Measurements from ENCODE around the gene AK1.

The AK1 gene

DNA sequence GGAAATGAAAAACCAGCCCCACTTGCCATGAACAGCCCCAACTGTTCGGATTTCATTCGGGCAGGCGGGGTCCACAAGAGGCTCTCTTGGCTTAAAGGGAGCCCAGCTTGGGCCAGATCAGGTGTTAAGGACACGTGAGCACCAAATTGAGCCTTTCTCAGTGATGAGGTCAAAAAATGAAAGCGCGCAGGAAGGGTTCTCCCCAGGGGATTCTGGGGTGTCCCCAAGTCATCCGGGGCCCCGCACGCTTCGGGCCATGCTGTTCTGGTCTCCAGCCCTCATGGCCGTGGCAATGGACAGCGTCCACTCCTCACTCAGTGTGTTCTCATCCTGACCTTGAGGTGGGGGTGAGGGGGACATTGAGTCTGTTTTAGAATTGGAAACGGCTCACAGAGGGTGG lies 10.9 kb downstream of the AK1 start:
- Histone ChIP-seq H3K14ac (ENCODE audit: low read length in 2 of 2) (no peak overlapping the region), H2AFZ (ENCODE audit: low read depth, low read length) (no peak overlapping the region), H2BK5ac (ENCODE audit: low read depth, low read length, poor library complexity, severe bottlenecking) (no peak overlapping the region), H3K27me3 (ENCODE audit: control insufficient read depth in 1 of 2, insufficient read depth in 1 of 2, low read length in 2 of 2) (no peaks in the 10 kb centered on the region), H4K8ac (ENCODE audit: low read length) (no peak overlapping the region), H2BK12ac (ENCODE audit: low read length in 2 of 2) (no peak overlapping the region), H3K9me3 (ENCODE audit: control insufficient read depth, low read length) (no peaks in the 10 kb centered on the region), H3K18ac (ENCODE audit: low read depth in 1 of 2, low read length in 2 of 2) (no peak overlapping the region), H3K27ac (ENCODE audit: low read length, poor library complexity, severe bottlenecking) (no peak overlapping the region), H3K79me1 (replicated peaks; ENCODE audit: low read length, poor library complexity, severe bottlenecking) (no peaks in the 10 kb centered on the region), H3K4me3 (ENCODE audit: insufficient read depth in 1 of 2, low read depth in 1 of 2, low read length in 2 of 2) (no peak overlapping the region), H2BK120ac (ENCODE audit: low read depth, low read length) (no peak overlapping the region), H2BK15ac (ENCODE audit: low read depth, poor library complexity, severe bottlenecking) (no peak overlapping the region), H2AK5ac (ENCODE audit: low read length, severe bottlenecking) (no peak overlapping the region), H3K23ac (ENCODE audit: low read length in 2 of 2) (no peak overlapping the region), H3K36me3 (ENCODE audit: control insufficient read depth in 1 of 2, insufficient read depth in 2 of 2, low read depth in 1 of 2, low read length in 2 of 2) (peaks cover 47 to 58% of the 10 kb centered on the region in 2 experiments), H4K91ac (ENCODE audit: low read length) (no peak overlapping the region), H3K4ac (ENCODE audit: low read depth in 1 of 2, low read length in 2 of 2) (no peak overlapping the region), H3K4me2 (ENCODE audit: low read length, poor library complexity, severe bottlenecking) (no peak overlapping the region), H3K9ac (ENCODE audit: low read length) (no peak overlapping the region), H3K4me1 (ENCODE audit: control insufficient read depth, insufficient read depth, low read depth, low read length) (peaks cover 20% of the 10 kb centered on the region)
- WGBS: 97% methylated on average over 13 of the region's 13 CpGs
- DNase-seq: no peak

DNA sequence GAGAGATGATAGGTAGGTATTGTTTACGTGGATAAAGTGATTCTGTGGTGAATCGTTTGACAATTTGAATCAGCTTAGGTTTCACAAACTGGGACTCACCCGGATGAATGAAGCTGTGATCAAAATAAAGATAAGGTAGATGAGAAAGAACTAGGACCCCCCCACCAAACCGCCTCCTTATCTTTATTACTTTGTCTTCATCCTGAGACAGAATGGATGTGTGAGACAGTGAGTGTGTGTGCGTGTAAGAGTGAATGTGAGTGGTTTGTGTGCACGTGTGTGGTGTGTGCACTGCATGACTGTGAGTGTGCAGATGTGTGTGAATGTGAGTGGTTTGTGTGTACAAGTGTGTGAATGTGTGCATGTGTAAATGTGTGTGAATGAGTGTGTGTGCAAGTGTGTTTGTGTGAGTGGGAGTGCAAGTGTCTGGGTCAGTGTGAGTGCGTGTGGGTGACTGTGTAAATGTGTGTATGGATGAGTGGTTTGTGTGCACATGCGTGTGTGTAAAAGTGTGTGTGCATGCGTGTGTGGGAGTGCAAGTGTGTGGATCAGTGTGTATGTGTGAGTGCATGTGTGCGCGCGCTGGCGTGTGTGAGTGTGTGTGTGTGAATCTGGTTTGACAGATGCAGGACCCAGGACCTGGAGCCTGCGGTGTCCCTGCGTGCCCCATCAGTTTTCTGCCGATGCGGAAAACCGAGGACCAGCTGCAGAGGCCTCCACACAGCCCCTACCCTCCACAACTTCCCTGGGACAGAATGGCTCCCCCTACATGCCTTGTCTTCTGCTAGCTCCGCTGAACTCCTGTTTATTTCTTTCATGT lies 11.6 kb downstream of the AK1 start:
- Histone ChIP-seq H4K91ac (ENCODE audit: low read length) (peak overlapping the region; percentile 0), H3K4me2 (ENCODE audit: low read length, poor library complexity, severe bottlenecking) (no peak overlapping the region), H3K9ac (ENCODE audit: low read length) (no peak overlapping the region), H2BK120ac (ENCODE audit: low read depth, low read length) (no peak overlapping the region), H3K18ac (ENCODE audit: low read depth in 1 of 2, low read length in 2 of 2) (peak overlapping the region in 1 of 2 experiments; percentile 58), H2BK5ac (ENCODE audit: low read depth, low read length, poor library complexity, severe bottlenecking) (no peak overlapping the region), H3K14ac (ENCODE audit: low read length in 2 of 2) (no peak overlapping the region), H3K27me3 (ENCODE audit: control insufficient read depth in 1 of 2, insufficient read depth in 1 of 2, low read length in 2 of 2) (no peaks in the 10 kb centered on the region), H2BK12ac (ENCODE audit: low read length in 2 of 2) (peak overlapping the region in 1 of 2 experiments; percentile 52), H2AFZ (ENCODE audit: low read depth, low read length) (no peak overlapping the region), H2AK5ac (ENCODE audit: low read length, severe bottlenecking) (no peak overlapping the region), H3K79me1 (replicated peaks; ENCODE audit: low read length, poor library complexity, severe bottlenecking) (no peaks in the 10 kb centered on the region), H3K27ac (ENCODE audit: low read length, poor library complexity, severe bottlenecking) (peak overlapping the region; percentile 12), H3K4ac (ENCODE audit: low read depth in 1 of 2, low read length in 2 of 2) (no peak overlapping the region), H3K4me1 (ENCODE audit: control insufficient read depth, insufficient read depth, low read depth, low read length) (peaks cover 20% of the 10 kb centered on the region), H3K36me3 (ENCODE audit: control insufficient read depth in 1 of 2, insufficient read depth in 2 of 2, low read depth in 1 of 2, low read length in 2 of 2) (peaks cover 40 to 51% of the 10 kb centered on the region in 2 experiments), H3K9me3 (ENCODE audit: control insufficient read depth, low read length) (no peaks in the 10 kb centered on the region), H3K4me3 (ENCODE audit: insufficient read depth in 1 of 2, low read depth in 1 of 2, low read length in 2 of 2) (no peak overlapping the region), H4K8ac (ENCODE audit: low read length) (no peak overlapping the region), H3K23ac (ENCODE audit: low read length in 2 of 2) (no peak overlapping the region), H2BK15ac (ENCODE audit: low read depth, poor library complexity, severe bottlenecking) (no peak overlapping the region)
- 82% methylated on average over 17 of the region's 19 CpGs for WGBS
- DNase-seq: no peak

GRCh38 chr9:127863191-127863621 lies 14.3 kb downstream of the AK1 start:
- H3K18ac ChIP-seq (ENCODE audit: low read depth in 1 of 2, low read length in 2 of 2): peak overlapping the region in 1 of 2 experiments; percentile 28
- no peak overlapping the region for H3K23ac ChIP-seq (ENCODE audit: low read length in 2 of 2)
- no peaks in the 10 kb centered on the region for H3K79me1 ChIP-seq (replicated peaks; ENCODE audit: low read length, poor library complexity, severe bottlenecking)
- no peak overlapping the region for H2AK5ac ChIP-seq (ENCODE audit: low read length, severe bottlenecking)
- peak overlapping the region; percentile 57 for H4K8ac ChIP-seq (ENCODE audit: low read length)
- H3K4ac ChIP-seq (ENCODE audit: low read depth in 1 of 2, low read length in 2 of 2): peak overlapping the region in 1 of 2 experiments; percentile 81
- no peak overlapping the region for H3K4me2 ChIP-seq (ENCODE audit: low read length, poor library complexity, severe bottlenecking)
- peaks cover 18% of the 10 kb centered on the region for H3K4me1 ChIP-seq (ENCODE audit: control insufficient read depth, insufficient read depth, low read depth, low read length)
- H2BK12ac ChIP-seq (ENCODE audit: low read length in 2 of 2): peak overlapping the region; percentile 62 to 74
- WGBS: 79% methylated on average over 10 of the region's 13 CpGs
- peaks cover 20 to 29% of the 10 kb centered on the region in 2 experiments for H3K36me3 ChIP-seq (ENCODE audit: control insufficient read depth in 1 of 2, insufficient read depth in 2 of 2, low read depth in 1 of 2, low read length in 2 of 2)
- no peaks in the 10 kb centered on the region for H3K9me3 ChIP-seq (ENCODE audit: control insufficient read depth, low read length)
- H3K27me3 ChIP-seq (ENCODE audit: control insufficient read depth in 1 of 2, insufficient read depth in 1 of 2, low read length in 2 of 2): no peaks in the 10 kb centered on the region
- H3K27ac ChIP-seq (ENCODE audit: low read length, poor library complexity, severe bottlenecking): no peak overlapping the region
- H2BK5ac ChIP-seq (ENCODE audit: low read depth, low read length, poor library complexity, severe bottlenecking): no peak overlapping the region
- no peak overlapping the region for H2BK120ac ChIP-seq (ENCODE audit: low read depth, low read length)
- peak overlapping the region; percentile 37 for H4K91ac ChIP-seq (ENCODE audit: low read length)
- H2AFZ ChIP-seq (ENCODE audit: low read depth, low read length): no peak overlapping the region
- H3K9ac ChIP-seq (ENCODE audit: low read length): no peak overlapping the region
- peak overlapping the region; percentile 34 for H2BK15ac ChIP-seq (ENCODE audit: low read depth, poor library complexity, severe bottlenecking)
- no peak overlapping the region for H3K4me3 ChIP-seq (ENCODE audit: insufficient read depth in 1 of 2, low read depth in 1 of 2, low read length in 2 of 2)
- peak overlapping the region in 1 of 2 experiments; percentile 31 for H3K14ac ChIP-seq (ENCODE audit: low read length in 2 of 2)
- DNase-seq: no peak

Measured in mesenchymal stem cell (in vitro differentiated cells and primary cell).